Naive thymus-derived CD4-positive, alpha-beta T cell (primary cell): ENCODE measurements around the gene SUPT4H1. TPM values are rescaled to one million over a fixed set of nuclear protein-coding genes. Genes with fewer than 3 reads are reported as not detected.

Experiments
- ATAC-seq: fragments of 150-1000 bp; cut with Tn5 transposase; 2 replicates; pipeline ENCODE4 v1.10.0; 2021; ENCODE audit warnings: mild to moderate bottlenecking, moderate library complexity
- CTCF ChIA-PET: fragments of 350-600 bp; sonication (Branson Sonifier 250); formaldehyde crosslinking; loops from one replicate; lab custom pipeline; 2021; ENCODE audit warnings: antibody characterized with exemption; lab: Charles Lee
- POLR2A ChIA-PET: fragments of 350-600 bp; sonication (Branson Sonifier 250); formaldehyde crosslinking; loops from one replicate; lab custom pipeline; 2021; ENCODE audit warnings: antibody characterized with exemption, inconsistent platforms; lab: Charles Lee
- DNase-seq, 9 donors: peaks; one replicate each; pipeline versions ENCODE4 v3.0.0 to v3.0.0-alpha.2; 2020 to 2022; ENCODE audit warnings: mixed read lengths in 1 of 9
- H3K27ac ChIP-seq: one replicate; pipeline ENCODE4 v1.7.0; 2013; ENCODE audit warnings: mild to moderate bottlenecking, low read depth, low read length, moderate library complexity
- H3K27me3 ChIP-seq, 2 donors: one replicate each; pipeline ENCODE4 v1.7.0; 2013; ENCODE audit warnings: low read length in 2 of 2, mild to moderate bottlenecking in 2 of 2, moderate library complexity in 2 of 2; ENCODE audit not compliant: control insufficient read depth in 2 of 2, insufficient read depth in 2 of 2
- H3K36me3 ChIP-seq, 3 experiments: 1 replicate in 2 of 3; 2 replicates in 1 of 3; pipeline ENCODE4 v1.7.0; 2013; ENCODE audit warnings: low read length in 3 of 3, mild to moderate bottlenecking in 3 of 3, moderate library complexity in 1 of 3; ENCODE audit not compliant: insufficient read depth in 3 of 3, control insufficient read depth in 2 of 3
- H3K4me1 ChIP-seq, 2 donors: one replicate each; pipeline ENCODE4 v1.7.0; 2013; ENCODE audit warnings: low read length in 2 of 2, mild to moderate bottlenecking in 2 of 2, moderate library complexity in 1 of 2; ENCODE audit not compliant: control insufficient read depth in 2 of 2, insufficient read depth in 2 of 2
- H3K4me3 ChIP-seq: 2 replicates; pipeline ENCODE4 v1.7.0; 2013; ENCODE audit warnings: mild to moderate bottlenecking, low read length
- H3K9me3 ChIP-seq, 3 experiments: 1 replicate in 2 of 3; 2 replicates in 1 of 3; pipeline ENCODE4 v1.7.0; 2013; ENCODE audit warnings: low read length in 3 of 3; ENCODE audit not compliant: control insufficient read depth in 2 of 3
- H3K27ac Mint-ChIP-seq, 9 donors: one replicate each; pipeline ENCODE4 v1.8.0; 2020 to 2022; ENCODE audit warnings: mixed read lengths in 9 of 9, mild to moderate bottlenecking in 8 of 9, moderate library complexity in 5 of 9, inconsistent platforms in 2 of 9
- H3K27me3 Mint-ChIP-seq, 5 donors: one replicate each; pipeline ENCODE4 v1.8.0; 2021 to 2022; ENCODE audit warnings: mixed read lengths in 5 of 5, mild to moderate bottlenecking in 1 of 5
- H3K36me3 Mint-ChIP-seq, 5 donors: one replicate each; pipeline ENCODE4 v1.8.0; 2020 to 2022; ENCODE audit warnings: mixed read lengths in 5 of 5, mild to moderate bottlenecking in 3 of 5, inconsistent platforms in 1 of 5
- H3K4me1 Mint-ChIP-seq, 7 donors: one replicate each; pipeline ENCODE4 v1.8.0; 2020 to 2022; ENCODE audit warnings: mixed read lengths in 7 of 7, mild to moderate bottlenecking in 3 of 7, inconsistent platforms in 1 of 7
- H3K4me3 Mint-ChIP-seq, 10 donors: one replicate each; pipeline ENCODE4 v1.8.0; 2020 to 2022; ENCODE audit warnings: mild to moderate bottlenecking in 10 of 10, mixed read lengths in 10 of 10, moderate library complexity in 6 of 10, inconsistent platforms in 2 of 10
- H3K9me3 Mint-ChIP-seq, 11 donors: one replicate each; pipeline ENCODE4 v1.8.0; 2020 to 2022; ENCODE audit warnings: mixed read lengths in 11 of 11, mild to moderate bottlenecking in 4 of 11, inconsistent platforms in 1 of 11, moderate library complexity in 1 of 11
- intact Hi-C, 2 donors: fragments of 100-400 bp; cut with micrococcal nuclease; formaldehyde crosslinking; loops; one replicate each; pipeline ENCODE4 v1.15.1; 2023
- polyA plus RNA-seq, 2 donors: library from polyadenylated mRNA; unstranded; fragments of 300-500 nt; fragmentation: Illumina TruSeq; gene quantifications; one replicate each; pipeline ENCODE4 v1.2.3, GENCODE V29; 2021
- total RNA-seq, 6 experiments: library from RNA in 5 of 6; stranded (reverse) in 5 of 6; gene quantifications; 1 replicate in 5 of 6; 2 replicates in 1 of 6; pipeline ENCODE4 v1.2.3 and lab custom pipeline; 2021 to 2026

Gene SUPT4H1
- total and polyA plus RNA-seq, 7 experiments from 2014 or later: 36.0 to 91.7 (median 66.8) TPM

- Mint-ChIP-seq H3K4me3 (no peak overlapping the region), H3K9me3 (no peaks in the 10 kb centered on the region), H3K27me3 (no peaks in the 10 kb centered on the region), H3K36me3 (peaks cover 0 to 23% (median 4%) of the 10 kb centered on the region in 5 donors), H3K4me1 (peaks cover 4 to 26% (median 15%) of the 10 kb centered on the region in 7 donors), H3K27ac (peak overlapping the region in 1 of 9 donors; percentile 2)
- intact Hi-C loops: loop anchor here in 1 of 2 donors (5.0 kb wide), 1 partner anchor 48 kb away; the partner anchor contains the start of gene RNF43
- Histone ChIP-seq H3K36me3 (peaks cover 0 to 6% (median 0%) of the 10 kb centered on the region in 3 experiments), H3K4me1 (peaks cover 0 to 13% of the 10 kb centered on the region in 2 donors), H3K27ac (no peak overlapping the region), H3K9me3 (no peaks in the 10 kb centered on the region), H3K27me3 (no peaks in the 10 kb centered on the region), H3K4me3 (no peak overlapping the region)
- CTCF ChIA-PET: interaction anchor here (0.8 kb wide), 1 partner anchor 1681 kb away, joined by 3 read pairs; no protein-coding TSS in a partner anchor
- POLR2A ChIA-PET: interaction anchor here (1.0 to 1.2 kb wide), 2 partner anchors 17 to 39 kb away, joined by 4 to 5 read pairs; partner anchors contain the start of gene SUPT4H1
- ATAC-seq (no peak), DNase-seq (no peak)
These were observed 16.8 kb upstream of the SUPT4H1 start for GRCh38 chr17:58368860-58369213.

- peaks cover 0 to 6% (median 0%) of the 10 kb centered on the region in 3 experiments for H3K36me3 ChIP-seq
- no peaks in the 10 kb centered on the region for H3K27me3 ChIP-seq
- Mint-ChIP-seq H3K36me3 (peaks cover 0 to 18% (median under 1%) of the 10 kb centered on the region in 5 donors), H3K9me3 (no peaks in the 10 kb centered on the region), H3K4me3 (no peak overlapping the region), H3K4me1 (peaks cover under 1 to 26% (median 15%) of the 10 kb centered on the region in 7 donors), H3K27ac (no peak overlapping the region), H3K27me3 (no peaks in the 10 kb centered on the region)
- no peak overlapping the region for H3K27ac ChIP-seq
- ATAC-seq (no peak), DNase-seq (no peak)
- intact Hi-C loops: loop anchor here in 1 of 2 donors (5.0 kb wide), 1 partner anchor 50 kb away; the partner anchor contains the start of gene RNF43
- ChIA-PET CTCF (interaction anchor here (1.1 kb wide), 1 partner anchor 12 kb away, joined by 3 read pairs; no protein-coding TSS in a partner anchor), POLR2A (interaction anchor here (2.3 kb wide), 1 partner anchor 12 kb away, joined by 6 read pairs; no protein-coding TSS in a partner anchor)
- H3K4me3 ChIP-seq: no peak overlapping the region
- H3K4me1 ChIP-seq: peaks cover 0 to 13% of the 10 kb centered on the region in 2 donors
- H3K9me3 ChIP-seq: no peaks in the 10 kb centered on the region
These were observed 15.5 kb upstream of the SUPT4H1 start for GRCh38 chr17:58367461-58367860.

DNA sequence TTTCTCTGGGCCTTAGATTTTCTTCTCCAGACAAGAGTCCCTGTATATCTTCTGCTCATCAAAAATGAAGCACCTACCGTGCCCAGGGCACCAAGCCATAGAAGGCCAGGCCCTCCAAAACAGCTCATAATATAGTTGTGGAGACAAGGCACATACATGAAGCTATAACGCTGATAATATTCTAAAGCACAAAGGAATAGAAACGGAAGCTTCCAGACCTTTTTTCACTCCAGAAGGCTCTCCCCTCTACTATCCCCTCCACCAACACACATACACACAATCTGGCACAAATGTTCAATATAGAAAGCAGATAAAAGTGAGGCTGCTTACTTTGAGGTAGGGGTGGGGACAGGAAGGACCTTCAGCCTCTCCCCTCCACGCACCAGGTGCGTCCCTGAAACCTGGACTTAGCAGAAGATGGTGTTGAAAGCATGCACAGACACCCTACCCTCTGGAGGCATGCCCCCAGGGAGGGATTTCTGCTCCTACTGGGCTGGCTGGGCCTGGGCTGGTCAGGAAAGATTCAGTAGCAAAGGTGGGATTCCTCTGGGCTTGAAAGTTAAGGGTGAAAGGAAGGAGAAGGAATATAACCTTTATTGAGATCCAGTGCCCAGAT is 14.1 kb upstream of the SUPT4H1 start:
- intact Hi-C loops: loop anchor here in 1 of 2 donors (5.0 kb wide), 1 partner anchor 51 kb away; the partner anchor contains the start of gene RNF43
- DNase-seq: no peak
- no peak overlapping the region for H3K27ac ChIP-seq
- Mint-ChIP-seq H3K9me3 (no peaks in the 10 kb centered on the region), H3K36me3 (peaks cover 0 to 12% (median 4%) of the 10 kb centered on the region in 5 donors), H3K4me1 (peaks cover 6 to 26% (median 14%) of the 10 kb centered on the region in 7 donors), H3K27me3 (no peaks in the 10 kb centered on the region), H3K4me3 (peak overlapping the region in 1 of 10 donors; percentile 28), H3K27ac (peak overlapping the region in 4 of 9 donors; percentile 11 to 71 (median 30))
- no peak for ATAC-seq
- peaks cover 0 to 13% of the 10 kb centered on the region in 2 donors for H3K4me1 ChIP-seq
- no peaks in the 10 kb centered on the region for H3K27me3 ChIP-seq
- CTCF ChIA-PET: interaction anchor here (0.6 to 1.3 kb wide), 2 partner anchors 51 to 253 kb away, joined by 3 to 4 read pairs; partner anchors contain the start of gene RNF43
- no peaks in the 10 kb centered on the region for H3K9me3 ChIP-seq
- POLR2A ChIA-PET: interaction anchor here (0.5 to 2.3 kb wide), 2 partner anchors 13 to 42 kb away, joined by 3 to 6 read pairs; no protein-coding TSS in a partner anchor
- H3K36me3 ChIP-seq: peaks cover 0 to 6% (median 0%) of the 10 kb centered on the region in 3 experiments
- H3K4me3 ChIP-seq: no peak overlapping the region

DNA sequence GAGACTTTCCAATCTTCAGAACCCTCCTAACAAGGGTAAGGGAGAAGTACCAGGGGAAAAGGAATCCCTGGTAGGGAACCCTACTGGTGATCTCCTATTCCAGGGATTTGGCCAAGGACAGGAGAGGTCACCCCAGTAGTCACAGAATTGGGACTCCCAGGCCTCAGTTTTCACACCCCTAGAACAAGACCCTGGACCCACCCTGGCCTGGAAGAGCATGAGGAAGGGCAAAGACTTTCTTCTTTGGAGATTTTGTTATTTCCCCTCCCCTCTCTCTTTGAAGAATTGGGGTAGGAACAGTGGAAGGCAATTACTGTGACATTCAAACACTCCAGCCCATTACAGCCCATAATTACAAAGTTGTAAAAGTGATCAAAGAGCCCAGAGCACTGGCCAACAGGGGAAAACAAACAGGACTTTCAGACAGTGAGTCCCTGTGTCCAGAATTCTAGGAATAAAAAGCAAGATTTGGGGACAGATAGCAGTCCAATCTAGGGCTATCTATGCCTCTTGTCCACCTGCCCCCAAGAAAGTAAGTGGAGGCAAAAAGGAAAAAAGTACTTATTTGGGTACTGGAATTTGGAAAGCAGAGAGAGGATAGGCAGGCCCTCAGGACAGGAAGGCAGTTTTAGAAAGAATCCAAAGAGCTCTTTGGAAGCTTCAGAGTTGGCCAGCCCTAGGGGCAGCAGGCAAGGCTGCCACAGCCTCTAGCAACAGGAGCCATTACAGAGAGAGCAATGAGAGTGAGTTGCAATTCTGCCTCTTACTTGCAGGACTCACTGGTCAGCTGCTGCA is 13.4 kb upstream of the SUPT4H1 start:
- no peak overlapping the region for H3K27ac ChIP-seq
- intact Hi-C loops: loop anchor here in 1 of 2 donors (5.0 kb wide), 1 partner anchor 52 kb away; the partner anchor contains the start of gene RNF43
- no peaks in the 10 kb centered on the region for H3K27me3 ChIP-seq
- no peaks in the 10 kb centered on the region for H3K9me3 ChIP-seq
- ChIA-PET CTCF (interaction anchor here (1.3 kb wide), 1 partner anchor 52 kb away, joined by 4 read pairs; the partner anchor contains the start of gene RNF43), POLR2A (interaction anchor here (2.3 to 16.4 kb wide), 2 partner anchors 14 to 27 kb away, joined by 6 to 521 read pairs; no protein-coding TSS in a partner anchor)
- H3K36me3 ChIP-seq: peaks cover 0 to under 1% (median 0%) of the 10 kb centered on the region in 3 experiments
- Mint-ChIP-seq H3K4me1 (peaks cover 9 to 21% (median 14%) of the 10 kb centered on the region in 7 donors), H3K27ac (peak overlapping the region in 3 of 9 donors; percentile 18 to 71 (median 42)), H3K9me3 (no peaks in the 10 kb centered on the region), H3K27me3 (no peaks in the 10 kb centered on the region), H3K4me3 (no peak overlapping the region), H3K36me3 (peaks cover 0 to 13% (median 5%) of the 10 kb centered on the region in 5 donors)
- ATAC-seq: no peak
- H3K4me3 ChIP-seq: no peak overlapping the region
- no peak for DNase-seq
- H3K4me1 ChIP-seq: peaks cover 0 to 11% of the 10 kb centered on the region in 2 donors

GRCh38 chr17:58364270-58364942 is 12.4 kb upstream of the SUPT4H1 start:
- Histone ChIP-seq H3K36me3 (no peaks in the 10 kb centered on the region), H3K9me3 (no peaks in the 10 kb centered on the region), H3K27me3 (no peaks in the 10 kb centered on the region), H3K27ac (no peak overlapping the region), H3K4me3 (no peak overlapping the region), H3K4me1 (peaks cover 0 to 7% of the 10 kb centered on the region in 2 donors)
- Mint-ChIP-seq H3K27me3 (no peaks in the 10 kb centered on the region), H3K36me3 (peaks cover 0 to 10% (median 5%) of the 10 kb centered on the region in 5 donors), H3K4me1 (peaks cover 7 to 19% (median 10%) of the 10 kb centered on the region in 7 donors), H3K9me3 (no peaks in the 10 kb centered on the region), H3K27ac (no peak overlapping the region), H3K4me3 (no peak overlapping the region)
- DNase-seq (no peak), ATAC-seq (no peak)
- intact Hi-C loops: no loop called here
- POLR2A ChIA-PET: interaction anchor here (0.7 to 16.4 kb wide), 3 partner anchors 10 to 47 kb away, joined by 3 to 521 read pairs (median 4); no protein-coding TSS in a partner anchor
- CTCF ChIA-PET: interaction anchor here (1.0 kb wide), 1 partner anchor 10 kb away, joined by 3 read pairs; no protein-coding TSS in a partner anchor
